NCI-H2196 (cell line): Measurements from ENCODE around the gene RNF32.
"Not testable (repeated sequence)": the region's sequence is repeated elsewhere in the genome, so short reads cannot be mapped to it uniquely, and the experiment has no call there.

Source experiments
- DNase-seq: peaks from one replicate; lab custom pipeline; 2025; ENCODE audit not compliant: unreplicated experiment; lab: John Stamatoyannopoulos, UW

RNF32 gene

GRCh38 chr7:156673454-156673853 is 32.9 kb downstream of the RNF32 start:
- DNase-seq: no peak

- no peak for DNase-seq
Measured at GRCh38 chr7:156673902-156674301, 33.3 kb downstream of the RNF32 start.

GRCh38 chr7:156675721-156676120 is 35.1 kb downstream of the RNF32 start:
- no peak for DNase-seq

- DNase-seq: no peak
Measured at GRCh38 chr7:156676263-156676662, 35.7 kb downstream of the RNF32 start.

GRCh38 chr7:156677374-156678054 is 36.9 kb downstream of the RNF32 start:
- DNase-seq: no peak

GRCh38 chr7:156680281-156680680 is 39.7 kb downstream of the RNF32 start:
- no peak for DNase-seq

- no peak for DNase-seq
Measured at GRCh38 chr7:156682928-156683327, 42.4 kb downstream of the RNF32 start.

- DNase-seq: no peak
Measured at GRCh38 chr7:156684251-156684650, 43.7 kb downstream of the RNF32 start.

- DNase-seq: no peak
Measured at GRCh38 chr7:156684661-156685060, 44.1 kb downstream of the RNF32 start.

GRCh38 chr7:156691764-156692163 is 51.2 kb downstream of the RNF32 start:
- DNase-seq: no peak

- DNase-seq: no peak
Measured at GRCh38 chr7:156692849-156693248, 52.3 kb downstream of the RNF32 start.

GRCh38 chr7:156693627-156694026 is 53.1 kb downstream of the RNF32 start:
- no peak for DNase-seq

GRCh38 chr7:156697283-156697682 is 56.7 kb downstream of the RNF32 start:
- DNase-seq: not testable (repeated sequence)

GRCh38 chr7:156698512-156698911 is 57.9 kb downstream of the RNF32 start:
- DNase-seq: not testable (repeated sequence)

- DNase-seq: not testable (repeated sequence)
Measured at GRCh38 chr7:156701787-156702186, 61.2 kb downstream of the RNF32 start.

- DNase-seq: no peak
Measured at GRCh38 chr7:156702399-156702798, 61.8 kb downstream of the RNF32 start.

GRCh38 chr7:156703209-156703608 is 62.6 kb downstream of the RNF32 start:
- DNase-seq: no peak

- no peak for DNase-seq
Measured at GRCh38 chr7:156703773-156704482, 63.4 kb downstream of the RNF32 start.

GRCh38 chr7:156722043-156722826 is 81.7 kb downstream of the RNF32 start:
- no peak for DNase-seq

- no peak for DNase-seq
Measured at GRCh38 chr7:156725073-156725472, 84.5 kb downstream of the RNF32 start.

- DNase-seq: no peak
Measured at GRCh38 chr7:156725936-156726335, 85.4 kb downstream of the RNF32 start.
